NAMALWA (cell line): ENCODE measurements around the gene CHP2.
"Not testable (repeated sequence)": the region's sequence is repeated elsewhere in the genome, so short reads cannot be mapped to it uniquely, and the experiment has no call there.

Experiments used
- DNase-seq: peaks from one replicate; pipeline ENCODE4 v3.0.0-alpha.2; 2015; ENCODE audit warnings: low spot score

CHP2 gene

DNA sequence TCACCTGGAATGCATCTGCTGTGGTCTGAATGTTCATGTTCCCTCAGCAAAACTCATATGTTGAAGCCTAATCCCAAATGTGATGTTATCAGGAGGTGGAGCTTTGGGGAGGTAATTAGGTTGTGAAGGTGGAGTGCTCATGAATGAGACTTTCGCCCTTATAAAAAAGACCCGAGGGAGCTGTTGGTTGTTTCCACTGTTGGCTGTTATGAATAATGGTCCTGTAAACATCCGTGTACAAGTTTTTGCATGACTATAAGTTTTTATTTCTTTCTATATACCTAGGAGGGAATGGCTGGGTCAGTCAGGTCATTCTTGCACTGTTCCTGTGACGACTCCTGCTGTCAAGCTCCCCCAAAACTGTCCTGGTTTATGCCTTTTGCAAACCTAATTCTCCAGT is 9.6 kb upstream of the CHP2 start:
- no peak for DNase-seq

- DNase-seq, result no peak
These were observed 6.2 kb upstream of the CHP2 start for GRCh38 chr16:23748630-23749029.

GRCh38 chr16:23751053-23751452 is 3.8 kb upstream of the CHP2 start:
- not testable (repeated sequence) for DNase-seq

- no peak for DNase-seq
These were observed 775 bp upstream of the CHP2 start for GRCh38 chr16:23753908-23754593.

- no peak for DNase-seq
These were observed 621 bp downstream of the CHP2 start for GRCh38 chr16:23755484-23755809.

DNA sequence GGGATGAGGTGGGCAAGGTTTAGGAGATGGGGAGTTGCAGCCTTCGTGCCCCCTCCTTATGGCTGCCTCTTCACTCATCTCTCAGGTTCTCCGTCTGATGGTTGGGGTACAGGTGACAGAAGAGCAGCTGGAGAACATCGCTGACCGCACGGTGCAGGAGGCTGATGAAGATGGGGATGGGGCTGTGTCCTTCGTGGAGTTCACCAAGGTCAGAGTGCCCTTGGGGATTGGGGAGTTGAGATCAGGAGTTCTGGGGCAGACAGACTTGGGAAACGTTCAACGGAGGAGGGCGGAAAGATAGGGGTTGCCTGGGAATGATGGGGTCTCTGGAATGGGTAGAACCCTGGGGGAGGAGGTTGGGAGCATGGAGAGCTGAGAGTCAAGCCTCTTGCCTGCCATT is 2.3 kb downstream of the CHP2 start:
- DNase-seq, result no peak

GRCh38 chr16:23757937-23758619 is 3.3 kb downstream of the CHP2 start:
- DNase-seq, result no peak

GRCh38 chr16:23765933-23766332 is 11.1 kb downstream of the CHP2 start:
- no peak for DNase-seq

DNA sequence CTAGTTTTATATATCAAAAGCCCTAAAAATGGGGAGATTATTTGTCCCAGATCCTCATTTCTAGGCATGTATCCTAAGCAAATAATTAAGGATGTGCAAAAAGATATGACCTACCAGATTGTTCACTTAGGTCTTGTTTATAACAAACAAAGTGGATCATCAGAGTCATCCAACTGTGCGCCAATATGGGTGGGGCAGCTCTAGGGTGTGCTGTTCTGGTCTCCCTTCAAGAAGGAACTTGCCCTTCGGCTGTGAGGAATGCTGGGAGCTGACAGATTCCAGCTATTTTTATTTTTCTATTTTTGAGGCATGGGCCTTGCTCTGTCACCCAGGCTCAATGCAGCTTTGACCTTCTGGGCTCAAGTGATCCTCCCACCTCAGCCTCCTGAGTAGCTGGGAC is 13.8 kb downstream of the CHP2 start:
- DNase-seq, result no peak

GRCh38 chr16:23771027-23771426 is 16.2 kb downstream of the CHP2 start:
- DNase-seq, result no peak

DNA sequence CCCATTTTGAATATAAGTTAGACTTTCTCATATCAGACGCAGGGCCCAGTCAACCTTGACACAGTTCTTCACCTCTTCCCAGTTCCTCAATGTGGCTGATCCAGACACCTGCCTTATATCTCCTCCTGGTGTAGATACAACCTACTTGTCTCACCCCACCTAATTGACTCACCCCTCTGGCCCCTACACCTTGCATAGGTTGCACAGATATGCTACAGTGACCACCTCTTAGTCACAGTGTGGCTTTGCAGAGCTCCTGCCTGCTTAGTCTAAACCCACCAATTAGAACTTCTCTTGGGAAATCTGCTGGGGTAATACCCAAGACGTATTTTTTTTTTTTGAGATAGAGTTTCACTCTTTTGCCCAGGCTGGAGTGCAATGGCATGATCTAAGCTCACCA is 16.8 kb downstream of the CHP2 start:
- no peak for DNase-seq

DNA sequence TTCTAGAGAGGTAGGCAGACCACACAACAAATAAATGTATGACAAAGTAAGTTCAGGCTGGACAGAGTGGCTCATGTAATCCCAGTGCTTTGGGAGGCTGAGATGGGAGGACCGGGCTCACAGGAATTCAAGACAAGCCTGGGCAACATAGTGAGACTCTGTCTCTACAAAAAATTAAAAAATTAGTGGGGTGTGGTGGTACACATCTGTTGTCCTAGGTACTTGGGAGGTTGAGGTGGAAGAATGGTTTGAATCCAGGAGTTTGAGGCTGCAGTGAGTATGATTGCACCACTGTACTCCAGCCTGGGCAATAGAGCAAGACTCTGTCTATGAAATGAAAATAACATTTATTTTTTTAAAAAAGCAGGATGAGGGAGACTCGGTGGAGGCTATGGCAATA is 18.5 kb downstream of the CHP2 start:
- no peak for DNase-seq

DNA sequence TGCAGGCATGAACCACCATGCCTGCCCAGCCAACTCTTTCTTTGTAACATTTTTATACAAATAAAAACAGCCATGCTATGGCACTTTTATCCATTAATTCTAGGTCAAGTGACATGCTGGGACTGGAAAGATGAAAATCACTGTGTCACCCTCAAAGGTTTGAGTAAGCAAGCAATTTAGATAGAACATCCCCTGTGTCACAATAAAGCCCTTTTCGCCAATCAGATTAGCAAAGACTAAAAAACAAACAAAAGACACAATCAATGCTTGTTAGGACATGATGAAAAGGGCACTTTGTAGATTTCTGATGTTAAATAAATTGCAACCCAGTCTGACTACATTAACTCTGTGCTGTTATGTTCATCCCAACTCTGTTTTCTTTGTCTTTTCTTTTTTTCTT is 26.4 kb downstream of the CHP2 start:
- DNase-seq, result no peak

GRCh38 chr16:23784811-23785447 is 30.1 kb downstream of the CHP2 start:
- DNase-seq, result no peak

DNA sequence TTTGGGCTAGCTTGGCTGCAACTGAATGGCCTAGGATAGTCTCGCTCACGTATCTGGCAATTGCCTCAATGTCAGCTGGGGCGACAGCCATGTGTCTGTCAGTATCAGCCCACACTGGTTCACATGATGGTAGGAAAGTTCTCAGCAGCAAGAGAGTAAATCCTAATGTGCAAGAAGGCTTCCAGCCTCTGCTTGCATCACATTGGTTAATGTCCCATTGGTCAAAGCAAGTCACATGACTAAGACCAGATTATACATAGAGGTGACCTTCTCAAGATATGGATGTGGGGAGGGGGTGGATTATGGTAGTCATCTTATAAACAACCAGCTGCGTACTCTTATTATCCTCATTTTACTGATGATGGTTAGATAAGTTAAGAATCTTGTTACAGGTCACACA is 31.0 kb downstream of the CHP2 start:
- DNase-seq, result no peak

GRCh38 chr16:23786964-23787561 is 32.2 kb downstream of the CHP2 start:
- no peak for DNase-seq

GRCh38 chr16:23788685-23789084 is 33.9 kb downstream of the CHP2 start:
- no peak for DNase-seq

DNA sequence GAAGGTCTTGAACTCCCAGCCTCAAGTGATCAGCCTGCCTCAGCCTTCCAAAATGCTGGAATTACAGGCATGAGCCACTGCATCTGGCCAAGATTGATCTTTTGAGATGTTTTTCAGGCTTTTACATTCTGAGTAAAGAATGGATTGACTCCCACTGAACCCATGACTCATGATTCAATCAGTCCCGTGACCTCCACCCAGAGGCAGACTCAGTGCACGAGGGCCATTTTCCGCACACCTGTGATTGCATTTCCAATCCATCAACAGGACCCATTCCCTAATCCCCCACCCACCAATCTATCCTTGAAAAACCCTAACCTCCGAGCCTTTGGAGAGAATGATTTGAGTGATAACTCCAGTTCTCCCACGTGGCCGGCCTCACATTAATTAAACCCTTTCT is 40.6 kb downstream of the CHP2 start:
- no peak for DNase-seq

DNA sequence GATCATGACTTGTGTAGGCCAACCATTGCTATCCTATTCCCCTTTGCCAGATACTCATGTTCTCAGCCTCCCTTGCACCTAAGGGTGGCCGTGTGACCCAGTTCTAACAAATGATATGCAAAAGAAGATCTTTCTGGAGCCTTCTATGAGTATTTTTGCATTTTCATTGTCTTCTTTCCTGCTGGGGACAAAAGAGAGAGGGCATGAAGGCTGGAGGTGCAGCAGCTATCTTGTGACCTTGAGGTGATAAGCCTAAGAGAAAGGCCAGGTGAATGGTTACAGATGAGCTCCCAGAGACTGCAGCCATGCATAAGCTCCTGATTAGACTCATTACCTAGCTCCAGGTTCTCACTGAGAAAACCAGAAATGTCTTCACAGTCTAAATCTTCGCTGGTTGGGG is 42.1 kb downstream of the CHP2 start:
- DNase-seq, result no peak

DNA sequence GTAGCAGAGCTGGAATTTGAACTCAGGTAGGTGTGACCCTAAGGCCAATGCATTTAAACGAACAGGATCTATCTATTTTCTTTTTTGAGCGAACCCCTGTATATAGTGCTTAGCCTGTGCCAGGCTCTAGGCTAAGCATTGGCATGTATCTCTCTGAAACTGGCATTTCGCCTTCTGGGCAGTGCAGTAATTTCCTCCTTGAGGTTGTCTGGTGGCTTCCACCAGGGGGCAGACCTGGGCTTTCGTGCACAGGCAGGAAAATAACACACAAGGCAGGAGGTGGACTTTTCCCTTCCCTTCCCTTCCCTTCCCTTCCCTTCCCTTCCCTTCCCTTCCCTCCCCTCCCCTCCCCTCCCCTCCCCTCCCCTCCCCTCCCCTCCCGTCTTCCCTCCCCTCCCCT is 46.6 kb downstream of the CHP2 start:
- DNase-seq, result peak; percentile 77

DNA sequence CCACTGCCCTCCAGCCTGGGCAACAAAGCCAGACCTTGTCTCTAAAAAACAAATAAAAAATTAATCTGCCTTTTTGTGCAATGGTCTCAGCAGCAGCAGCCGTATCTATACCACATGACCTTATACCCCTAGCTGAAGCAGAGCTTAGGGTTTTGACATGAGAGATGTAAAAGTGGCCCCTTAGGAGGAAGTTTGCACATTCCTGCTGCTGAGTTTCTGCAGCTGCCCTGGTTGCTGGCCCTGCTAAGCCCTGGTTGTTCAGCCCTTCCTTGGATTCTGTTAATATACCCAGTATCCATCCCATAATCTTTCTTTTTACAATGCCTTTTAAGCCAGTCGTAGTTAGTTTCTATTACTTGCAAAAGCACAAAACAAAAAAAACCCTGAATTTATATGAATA is 48.0 kb downstream of the CHP2 start:
- DNase-seq, result no peak

GRCh38 chr16:23803591-23804123 is 48.8 kb downstream of the CHP2 start:
- DNase-seq, result peak; percentile 81

- DNase-seq, result peak; percentile 11
These were observed 52.2 kb downstream of the CHP2 start for GRCh38 chr16:23807028-23807427.
